GM19351 (cell line): ENCODE data around the gene TNIK.
"Not testable (repeated sequence)": the region's sequence is repeated elsewhere in the genome, so short reads cannot be mapped to it uniquely, and the experiment has no call there.

Experiments
- ATAC-seq: cut with Tn5 transposase; IDR thresholded peaks from one replicate; pipeline ENCODE4 v1.9.1; 2021; ENCODE audit warnings: mild to moderate bottlenecking, moderate library complexity; ENCODE audit not compliant: unreplicated experiment

Gene TNIK

GRCh38 chr3:171262431-171262830 lies 197.8 kb downstream of the TNIK start:
- ATAC-seq: no peak

DNA sequence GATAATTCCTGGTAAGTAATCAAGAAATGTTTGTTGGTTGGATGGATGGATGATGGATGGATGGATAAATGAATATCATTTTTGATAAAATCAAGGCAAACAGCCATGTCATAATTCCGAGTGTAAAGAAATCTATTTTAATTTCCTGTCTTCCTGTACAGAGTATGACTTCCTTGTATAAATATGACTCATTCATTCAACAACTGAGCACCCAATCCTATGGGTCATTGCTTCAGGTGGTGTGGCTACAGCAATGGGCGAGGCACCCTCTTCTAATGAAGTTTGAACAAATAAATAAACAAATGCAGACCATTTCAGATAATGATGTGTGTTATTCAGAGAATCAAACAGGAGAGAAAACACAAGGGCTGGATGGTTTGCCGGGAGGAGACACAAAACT lies 198.7 kb downstream of the TNIK start:
- ATAC-seq: no peak

GRCh38 chr3:171260899-171261298 lies 199.3 kb downstream of the TNIK start:
- no peak for ATAC-seq

- no peak for ATAC-seq
These were observed 199.7 kb downstream of the TNIK start for GRCh38 chr3:171260466-171260865.

DNA sequence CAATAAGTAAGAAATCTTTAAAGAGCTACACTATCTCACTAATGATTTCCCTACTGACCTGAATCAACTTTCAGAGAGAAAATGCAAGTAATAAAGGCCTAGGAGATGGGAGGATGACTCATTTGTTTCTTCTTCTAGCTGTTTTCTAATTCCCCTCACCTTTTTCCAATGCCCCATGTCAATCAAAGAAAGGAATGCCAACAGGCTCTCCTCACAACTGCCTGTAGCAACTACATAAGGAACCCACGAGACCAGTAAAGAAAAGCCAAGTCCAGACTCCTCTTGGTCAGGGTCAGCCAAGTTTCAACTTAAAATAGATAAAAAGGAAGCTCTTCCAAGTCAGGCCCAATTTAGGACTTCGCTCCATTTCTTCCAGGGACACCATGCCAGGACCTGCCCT lies 201.9 kb downstream of the TNIK start:
- ATAC-seq: no peak

- ATAC-seq: peak; percentile 73
These were observed 202.7 kb downstream of the TNIK start for GRCh38 chr3:171257251-171258203.

DNA sequence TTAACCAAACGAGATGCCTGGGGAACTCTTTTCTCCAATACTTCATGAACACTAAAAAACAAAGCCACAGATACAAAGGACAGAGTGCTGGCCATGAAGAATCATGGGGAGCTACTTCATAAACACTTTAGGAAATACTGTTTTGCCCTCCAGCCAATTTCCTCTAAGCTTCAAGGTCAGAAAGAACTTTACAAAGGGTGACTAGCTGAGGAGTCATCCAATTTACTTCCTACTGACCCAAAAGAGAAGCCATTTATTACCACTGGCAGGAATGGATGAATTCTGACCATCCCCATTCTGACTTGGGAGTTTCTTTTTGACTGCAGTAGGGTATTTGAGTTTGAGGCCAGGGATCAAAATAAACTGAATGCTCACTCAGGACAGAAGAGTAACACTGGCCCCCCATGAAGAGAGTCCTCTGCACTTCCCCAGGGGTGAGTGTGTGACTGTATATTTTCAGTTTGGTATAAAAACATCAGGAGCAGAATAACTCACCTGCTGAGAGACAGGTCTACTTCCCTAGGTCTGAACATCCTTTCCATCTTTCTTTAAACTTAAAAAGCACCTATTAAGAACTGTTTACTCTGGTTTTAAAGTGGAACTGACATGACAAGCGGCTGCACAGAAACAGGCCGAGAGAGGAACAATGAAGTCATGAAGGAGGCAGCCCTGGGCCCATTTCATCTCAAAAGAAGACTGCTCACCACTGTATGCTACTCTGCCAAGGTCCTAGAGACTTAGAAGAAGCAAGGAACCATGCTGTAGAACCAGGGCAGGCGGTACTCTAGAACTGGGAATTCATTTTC lies 203.6 kb downstream of the TNIK start:
- ATAC-seq: peak; percentile 8

DNA sequence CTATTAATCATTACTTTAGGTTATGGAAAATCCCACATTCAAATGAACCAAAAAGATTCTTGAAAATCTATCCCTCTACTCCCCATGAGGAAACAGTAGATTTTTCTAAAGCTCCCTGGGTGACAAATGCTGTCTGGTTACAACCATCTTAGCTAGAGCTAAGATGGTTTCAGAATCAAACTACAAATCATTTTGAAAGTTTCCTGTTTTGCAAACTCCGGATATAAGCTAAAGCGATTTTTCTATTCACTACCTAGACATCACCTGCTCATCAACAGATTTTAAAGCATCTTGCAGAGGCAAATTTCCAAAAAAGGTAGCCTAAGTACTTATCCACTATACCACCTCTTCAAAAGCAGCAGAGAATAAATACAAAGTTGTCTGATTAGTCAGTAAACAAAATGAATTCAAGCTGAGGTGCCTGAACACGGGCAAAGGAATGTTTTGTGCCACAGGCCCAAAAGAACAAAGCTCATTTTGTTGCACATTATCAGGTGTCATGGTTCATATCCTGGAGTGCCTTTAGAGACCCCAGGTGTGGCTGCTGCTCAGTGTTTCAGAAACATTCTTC lies 204.9 kb downstream of the TNIK start:
- peak; percentile 58 for ATAC-seq

GRCh38 chr3:171254315-171254714 lies 205.9 kb downstream of the TNIK start:
- ATAC-seq: no peak

- no peak for ATAC-seq
These were observed 208.4 kb downstream of the TNIK start for GRCh38 chr3:171251835-171252234.

DNA sequence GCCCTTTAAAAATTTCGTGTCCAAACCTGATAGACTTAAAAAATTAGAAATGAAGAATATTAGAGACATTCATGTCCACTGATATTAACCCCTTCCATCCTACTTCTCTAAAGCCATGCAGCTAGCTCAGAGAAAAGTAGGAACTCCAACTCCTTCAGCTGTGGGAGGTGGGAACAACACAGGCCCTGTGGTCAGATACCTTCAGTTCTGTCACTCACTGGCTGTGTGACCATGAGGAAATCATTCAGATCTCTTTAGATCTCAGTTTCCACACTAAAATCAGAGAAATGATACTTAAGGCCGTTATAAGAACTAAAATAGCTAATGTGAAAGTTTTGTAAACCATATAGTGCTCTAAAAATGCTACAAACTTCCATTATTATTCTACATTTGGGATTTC lies 209.8 kb downstream of the TNIK start:
- no peak for ATAC-seq

- ATAC-seq: peak; percentile 7
These were observed 211.0 kb downstream of the TNIK start for GRCh38 chr3:171249245-171249644.

- peak; percentile 74 for ATAC-seq
These were observed 211.6 kb downstream of the TNIK start for GRCh38 chr3:171248426-171249111.

- no peak for ATAC-seq
These were observed 214.1 kb downstream of the TNIK start for GRCh38 chr3:171245796-171246765.

DNA sequence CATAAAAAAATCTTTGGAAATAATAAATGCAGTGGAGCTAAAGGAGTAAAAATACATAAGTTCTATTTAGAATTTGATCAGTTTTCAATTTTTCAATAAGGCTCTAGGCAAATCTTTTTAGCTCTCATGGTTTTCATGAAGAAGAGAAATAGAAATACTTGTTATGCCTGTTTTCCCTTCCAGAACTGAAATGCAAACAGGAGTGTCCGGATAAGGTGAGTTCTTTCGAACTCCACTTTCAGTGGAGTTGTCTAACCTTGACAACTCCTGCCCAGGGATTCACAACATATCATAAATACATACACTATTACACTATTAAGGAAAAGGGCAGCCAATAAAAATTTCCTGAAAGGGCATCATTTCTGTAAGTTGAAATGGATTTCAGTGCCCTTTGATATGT lies 217.3 kb downstream of the TNIK start:
- no peak for ATAC-seq

DNA sequence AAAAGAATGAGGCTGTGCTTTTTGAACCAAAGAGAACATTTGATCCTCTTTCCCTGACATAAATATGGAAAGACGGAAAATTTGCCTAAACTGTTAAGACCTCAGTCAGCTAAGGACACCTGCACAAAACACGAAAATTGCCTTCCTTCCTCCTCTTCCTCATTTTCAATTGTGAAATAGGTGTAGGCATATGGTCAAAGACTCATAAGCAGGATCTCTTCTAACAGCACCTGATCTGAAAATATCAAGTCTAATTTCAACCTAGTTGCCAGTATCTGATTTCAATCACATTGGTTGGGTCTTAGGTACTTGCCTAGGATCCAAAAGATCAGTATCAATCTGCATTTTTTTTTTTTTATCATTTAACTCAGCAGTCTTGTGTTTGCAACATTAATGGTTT lies 218.0 kb downstream of the TNIK start:
- no peak for ATAC-seq

- not testable (repeated sequence) for ATAC-seq
These were observed 218.6 kb downstream of the TNIK start for GRCh38 chr3:171241655-171242054.

DNA sequence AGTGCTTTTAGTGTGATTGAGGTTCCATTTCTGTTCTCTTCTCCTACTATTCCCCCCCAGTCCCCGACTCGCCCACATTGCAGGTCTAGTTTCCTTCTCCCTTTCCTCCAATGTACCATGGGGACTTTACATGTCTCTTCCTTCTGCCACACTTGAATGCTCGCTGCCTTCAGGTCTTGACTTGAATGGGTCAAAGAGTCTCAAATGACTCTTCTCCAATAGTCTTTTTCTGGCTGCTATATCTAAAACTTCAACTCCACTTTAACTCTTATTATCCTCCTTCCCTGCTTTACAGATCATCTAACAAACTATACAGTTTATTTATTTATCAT lies 219.7 kb downstream of the TNIK start:
- ATAC-seq: no peak

DNA sequence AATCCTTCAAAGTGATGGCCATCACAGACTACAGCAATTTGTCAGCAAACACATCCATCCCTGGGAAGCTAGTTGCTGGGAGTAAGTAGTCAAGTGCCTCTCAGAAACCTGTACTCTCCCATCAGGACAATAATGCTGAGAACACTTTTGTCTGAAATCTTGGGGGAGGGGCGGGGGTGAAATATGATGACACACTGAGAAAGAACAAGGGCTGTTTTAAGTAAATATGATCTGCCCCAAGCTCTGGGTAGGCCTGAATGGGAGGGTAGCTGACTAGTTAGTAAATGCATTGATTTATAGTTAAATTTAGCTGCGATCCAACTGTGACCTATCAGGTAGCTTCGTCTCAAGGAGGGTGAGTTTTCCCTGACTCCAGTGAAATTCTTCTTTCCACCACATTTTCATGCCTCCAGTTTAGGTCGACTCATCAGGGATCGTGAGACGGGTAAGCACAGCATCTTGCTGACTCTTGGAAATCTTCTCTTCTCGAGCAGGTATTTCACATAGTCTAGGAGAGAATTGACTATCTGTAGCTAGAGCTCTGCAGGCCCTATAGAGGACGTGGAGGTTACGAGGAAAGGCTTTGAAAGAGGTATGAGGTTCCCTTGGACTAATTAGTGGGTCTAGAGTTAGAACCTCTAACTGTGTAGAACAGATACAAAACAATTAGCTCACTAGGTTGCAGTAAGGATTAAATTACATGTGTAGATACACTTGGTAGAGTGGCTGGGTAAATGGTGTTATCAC lies 220.3 kb downstream of the TNIK start:
- ATAC-seq: no peak
